ES-I3 (cell line): Measurements from ENCODE around the gene PDXK.

Experiments used
- H3K36me3 ChIP-seq: 2 replicates; pipeline ENCODE4 v1.6.1; 2013; ENCODE audit warnings: mild to moderate bottlenecking, low read length, control low read depth, moderate library complexity; ENCODE audit not compliant: insufficient read depth
- H3K4me1 ChIP-seq: 2 replicates; pipeline ENCODE4 v1.6.1; 2013; ENCODE audit warnings: mild to moderate bottlenecking, control low read depth, low read length; ENCODE audit not compliant: insufficient read depth
- H3K9ac ChIP-seq: 2 replicates; pipeline ENCODE4 v1.6.1; 2013; ENCODE audit warnings: low read depth, mild to moderate bottlenecking, low read length, moderate library complexity
- H3K9me3 ChIP-seq: 2 replicates; pipeline ENCODE4 v1.6.1; 2013; ENCODE audit warnings: mild to moderate bottlenecking, low read length, moderate library complexity; ENCODE audit not compliant: control insufficient read depth, insufficient read depth

The PDXK gene

GRCh38 chr21:43797925-43798715 lies 79.2 kb downstream of the PDXK start:
- H3K9me3 ChIP-seq: no peaks in the 10 kb centered on the region
- H3K4me1 ChIP-seq: no peaks in the 10 kb centered on the region
- peaks cover 35% of the 10 kb centered on the region for H3K36me3 ChIP-seq
- no peak overlapping the region for H3K9ac ChIP-seq

DNA sequence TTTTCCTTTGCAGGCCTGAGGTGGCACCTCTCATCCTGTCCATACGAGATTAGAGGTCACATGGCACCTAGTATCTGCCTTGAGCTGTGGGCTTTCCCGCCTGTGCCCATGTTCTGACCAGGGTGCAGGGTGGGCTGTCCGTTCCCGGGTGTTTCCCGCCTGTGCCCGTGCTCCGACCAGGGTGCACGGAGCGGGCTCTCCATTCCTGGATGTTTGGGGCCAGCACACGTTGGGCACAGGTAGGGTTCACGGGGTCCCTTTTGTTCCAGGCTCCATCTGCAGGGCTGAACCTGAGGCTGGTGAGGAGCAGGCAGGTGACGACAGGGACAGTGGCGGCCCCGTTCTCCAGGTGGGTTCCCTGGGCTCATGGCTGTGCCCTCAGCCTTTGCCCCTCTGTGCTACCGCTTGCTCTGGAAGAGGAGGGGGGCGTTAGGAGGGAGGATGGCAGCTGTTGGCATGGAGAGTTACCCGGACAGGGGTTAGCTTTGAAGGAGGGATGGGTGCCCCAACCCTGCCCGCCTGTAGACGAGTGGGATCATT lies 80.4 kb downstream of the PDXK start:
- H3K4me1 ChIP-seq: no peaks in the 10 kb centered on the region
- H3K9ac ChIP-seq: no peak overlapping the region
- H3K36me3 ChIP-seq: peaks cover 28% of the 10 kb centered on the region
- H3K9me3 ChIP-seq: no peaks in the 10 kb centered on the region

DNA sequence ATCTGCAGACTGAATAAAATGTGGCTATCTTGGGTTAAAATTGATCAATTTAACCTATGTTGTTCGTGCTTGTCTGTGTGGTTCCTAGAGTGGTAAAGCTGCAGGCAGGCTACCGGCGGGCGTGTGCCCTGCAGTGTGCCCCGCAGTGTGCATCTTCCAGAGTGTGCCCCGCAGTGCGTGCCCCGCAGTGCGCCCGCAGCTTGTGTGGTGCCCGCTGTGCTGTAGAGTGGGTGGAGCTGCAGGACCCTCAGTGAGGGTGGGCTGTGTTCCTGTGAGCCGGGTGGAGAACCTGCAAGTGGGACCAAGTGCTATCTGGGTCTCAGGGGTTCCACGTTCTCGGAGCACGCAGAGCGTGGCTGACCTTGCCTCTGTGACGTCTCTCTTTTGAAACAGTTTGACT lies 81.2 kb downstream of the PDXK start:
- Histone ChIP-seq H3K4me1 (no peaks in the 10 kb centered on the region), H3K36me3 (peaks cover 24% of the 10 kb centered on the region), H3K9me3 (no peaks in the 10 kb centered on the region), H3K9ac (no peak overlapping the region)

DNA sequence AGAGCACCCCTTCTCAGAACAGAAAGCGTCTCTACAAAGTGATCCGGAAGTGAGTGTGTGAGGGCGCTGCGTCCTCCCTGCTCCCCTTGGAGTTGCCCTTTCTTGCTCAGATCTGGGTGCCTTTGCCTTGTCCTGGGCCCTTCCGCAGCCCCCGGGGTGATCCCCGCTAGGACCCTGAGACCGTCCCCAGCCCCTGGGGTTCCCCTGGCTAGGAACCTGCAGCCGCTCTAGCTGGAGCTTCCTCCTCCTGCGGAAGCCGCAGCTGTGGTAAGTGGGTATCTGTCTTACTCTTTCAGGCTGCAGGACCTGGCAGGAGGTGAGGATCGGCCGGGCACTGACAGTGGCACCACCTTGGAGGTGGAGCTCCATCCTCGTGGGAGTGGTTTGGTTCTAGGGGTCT lies 81.6 kb downstream of the PDXK start:
- H3K9me3 ChIP-seq: no peaks in the 10 kb centered on the region
- peaks cover 20% of the 10 kb centered on the region for H3K36me3 ChIP-seq
- H3K9ac ChIP-seq: no peak overlapping the region
- H3K4me1 ChIP-seq: no peaks in the 10 kb centered on the region

DNA sequence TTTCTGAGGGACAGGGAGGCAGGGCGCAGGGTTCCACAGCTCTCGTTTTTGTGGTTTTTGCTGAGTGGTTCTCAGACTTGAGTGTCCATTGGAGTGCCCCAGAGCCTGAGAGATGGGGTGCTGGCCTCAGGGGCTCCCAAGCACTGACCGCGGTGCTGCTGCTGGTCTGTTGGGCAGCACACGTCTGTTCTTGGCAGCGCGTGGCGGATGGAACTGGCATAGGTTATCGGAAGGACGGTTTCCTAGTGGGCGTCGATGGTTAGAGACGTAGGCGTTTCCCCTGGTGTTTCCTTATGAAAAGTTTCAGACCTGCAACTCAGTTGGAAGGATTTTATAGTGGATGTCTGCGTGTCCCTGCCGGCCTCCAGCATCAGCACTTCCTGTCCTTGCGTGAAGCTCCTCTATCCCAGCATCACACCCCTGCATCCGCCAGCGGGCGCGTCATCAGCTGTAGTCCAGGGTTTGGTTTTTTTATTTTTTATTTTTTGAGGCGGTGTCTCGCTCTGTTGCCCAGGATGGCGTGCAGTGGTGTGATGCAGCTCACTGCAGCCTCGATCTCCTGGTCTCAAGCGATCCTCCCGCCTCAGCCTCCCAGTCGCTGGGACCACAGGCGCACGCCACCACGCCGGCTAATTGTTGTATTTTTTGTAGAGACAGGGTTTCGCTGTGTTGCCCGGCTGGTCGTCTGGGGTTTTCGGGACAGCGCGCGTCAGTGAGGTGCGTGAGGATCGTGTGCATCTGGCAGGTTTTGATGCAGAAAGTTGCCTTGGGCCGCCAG lies 82.3 kb downstream of the PDXK start:
- Histone ChIP-seq H3K4me1 (no peaks in the 10 kb centered on the region), H3K9me3 (no peaks in the 10 kb centered on the region), H3K9ac (no peak overlapping the region), H3K36me3 (peaks cover 18% of the 10 kb centered on the region)

DNA sequence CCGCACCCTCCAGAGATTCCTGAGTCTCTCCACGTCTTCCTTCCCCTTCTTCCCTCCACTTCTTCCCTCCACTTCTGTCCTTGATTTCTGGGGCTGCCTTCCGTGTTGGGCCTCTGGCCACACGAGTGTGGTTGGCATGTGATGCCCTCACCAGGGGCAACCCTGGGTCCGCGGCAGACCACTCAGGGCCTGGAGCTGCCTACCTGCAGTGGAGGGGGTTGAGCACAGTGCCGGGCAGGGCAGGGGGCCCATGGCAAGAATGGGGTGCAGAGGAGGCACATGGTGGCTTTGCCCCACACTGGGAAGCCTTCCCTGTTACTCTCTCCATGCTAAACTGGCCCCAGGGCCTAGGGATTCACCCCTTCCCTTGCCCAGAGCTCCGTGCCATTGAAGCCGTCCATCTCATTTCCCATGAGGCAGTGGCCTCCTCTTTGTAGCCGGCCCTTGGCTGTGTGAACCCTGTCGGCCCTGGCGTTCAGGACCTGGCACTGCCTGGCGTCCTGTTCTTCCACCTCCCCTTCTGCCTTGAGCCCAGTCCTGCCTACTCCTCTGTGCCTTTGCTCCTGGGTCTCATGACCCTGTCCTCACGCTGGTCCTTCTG lies 83.9 kb downstream of the PDXK start:
- no peak overlapping the region for H3K9ac ChIP-seq
- H3K36me3 ChIP-seq: peaks cover 12% of the 10 kb centered on the region
- H3K9me3 ChIP-seq: no peaks in the 10 kb centered on the region
- no peaks in the 10 kb centered on the region for H3K4me1 ChIP-seq

- H3K4me1 ChIP-seq: no peaks in the 10 kb centered on the region
- H3K9me3 ChIP-seq: no peaks in the 10 kb centered on the region
- H3K9ac ChIP-seq: no peak overlapping the region
- H3K36me3 ChIP-seq: peaks cover 8% of the 10 kb centered on the region
Measured at GRCh38 chr21:43803558-43804300, 84.8 kb downstream of the PDXK start.

GRCh38 chr21:43805275-43805800 lies 86.4 kb downstream of the PDXK start:
- Histone ChIP-seq H3K9ac (no peak overlapping the region), H3K4me1 (no peaks in the 10 kb centered on the region), H3K36me3 (peaks cover 8% of the 10 kb centered on the region), H3K9me3 (no peaks in the 10 kb centered on the region)

GRCh38 chr21:43806017-43806710 lies 87.2 kb downstream of the PDXK start:
- H3K36me3 ChIP-seq: peaks cover 8% of the 10 kb centered on the region
- no peak overlapping the region for H3K9ac ChIP-seq
- no peaks in the 10 kb centered on the region for H3K9me3 ChIP-seq
- H3K4me1 ChIP-seq: peaks cover 3% of the 10 kb centered on the region; the same call in 1 of the 2 replicates

GRCh38 chr21:43808367-43808766 lies 89.4 kb downstream of the PDXK start:
- H3K9ac ChIP-seq: no peak overlapping the region
- H3K9me3 ChIP-seq: no peaks in the 10 kb centered on the region
- no peaks in the 10 kb centered on the region; the same call in 1 of the 2 replicates for H3K36me3 ChIP-seq
- H3K4me1 ChIP-seq: peaks cover 12% of the 10 kb centered on the region; the same call in 1 of the 2 replicates

GRCh38 chr21:43808832-43809251 lies 89.9 kb downstream of the PDXK start:
- peaks cover 12% of the 10 kb centered on the region; the same call in 1 of the 2 replicates for H3K4me1 ChIP-seq
- no peak overlapping the region for H3K9ac ChIP-seq
- H3K36me3 ChIP-seq: no peaks in the 10 kb centered on the region; the same call in 1 of the 2 replicates
- H3K9me3 ChIP-seq: no peaks in the 10 kb centered on the region

DNA sequence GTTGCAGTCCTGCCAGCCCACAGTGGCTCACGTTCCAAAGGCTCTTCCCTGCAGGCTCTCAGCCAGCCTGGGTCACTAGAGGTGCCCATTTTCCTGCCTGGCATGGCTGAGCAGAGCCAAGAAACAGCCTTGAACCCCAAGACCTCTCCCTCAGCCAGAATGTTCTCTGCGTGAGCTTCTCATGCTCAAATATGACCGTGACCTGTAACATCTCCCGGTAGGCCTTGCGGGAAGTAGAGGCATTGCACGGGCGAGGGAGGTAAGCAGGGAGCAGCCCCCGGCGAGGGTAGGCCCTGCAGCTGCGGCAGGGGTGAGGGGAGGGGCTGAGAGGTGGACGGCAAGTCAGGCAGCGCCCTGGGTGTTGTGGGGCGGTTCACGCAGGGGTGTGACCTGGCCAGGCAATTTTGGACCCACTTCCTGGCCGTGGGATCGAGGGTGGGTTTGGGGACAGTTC lies 90.4 kb downstream of the PDXK start:
- Histone ChIP-seq H3K36me3 (no peaks in the 10 kb centered on the region; the same call in 1 of the 2 replicates), H3K9me3 (no peaks in the 10 kb centered on the region), H3K9ac (no peak overlapping the region), H3K4me1 (peaks cover 15% of the 10 kb centered on the region; the same call in 1 of the 2 replicates)

DNA sequence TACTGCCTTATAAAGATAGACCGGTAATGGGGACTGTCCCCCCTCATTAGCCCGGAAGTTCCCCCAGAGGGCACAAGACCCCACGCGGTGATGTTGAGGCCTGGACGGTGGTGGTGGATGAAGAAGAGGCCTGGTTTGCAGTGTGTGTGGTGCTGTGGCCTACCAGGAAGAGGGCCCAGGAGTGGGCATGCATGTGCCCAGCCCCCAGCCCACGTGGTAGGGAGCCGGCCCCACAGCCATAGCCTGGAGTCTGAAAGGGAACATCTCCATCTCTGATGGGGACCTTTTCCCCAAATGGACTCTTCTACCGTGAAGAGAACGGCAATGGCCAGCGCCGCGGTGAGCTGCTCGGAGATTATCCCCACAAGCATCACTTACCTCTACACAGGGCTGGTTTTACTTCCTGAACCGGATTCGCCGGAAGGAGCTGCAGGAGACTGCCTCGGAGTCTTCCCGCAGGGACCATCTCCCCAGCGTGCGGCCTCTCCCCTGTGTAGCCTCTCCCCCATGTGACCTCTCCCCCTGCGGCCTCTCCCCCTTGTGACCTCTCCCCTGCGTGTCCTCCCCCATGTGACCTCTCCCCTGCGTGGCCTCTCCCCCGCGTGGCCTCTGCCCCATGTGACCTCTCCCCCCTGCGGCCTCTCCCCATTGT lies 91.0 kb downstream of the PDXK start:
- H3K9me3 ChIP-seq: no peaks in the 10 kb centered on the region

More for the DNA sequence above, 91.0 kb downstream of the PDXK start:
- H3K9ac ChIP-seq: no peak overlapping the region
- H3K36me3 ChIP-seq: no peaks in the 10 kb centered on the region
- H3K4me1 ChIP-seq: peaks cover 21% of the 10 kb centered on the region; the same call in 1 of the 2 replicates
